Kidney (tissue), 14 donors: Measurements from ENCODE around the gene AKT3. TPM values are rescaled to one million over a fixed set of nuclear protein-coding genes. Genes with fewer than 3 reads are reported as not detected.

Experiments used
- DNase-seq, 5 donors: peaks; one replicate each; pipeline ENCODE4 v3.0.0-alpha.2; 2013 to 2020
- FAIRE-seq: peaks from 2 replicates; lab custom pipeline; 2012; peaks lifted over from hg19 to GRCh38; lab: Jason Lieb, UNC
- H3K27ac ChIP-seq, 2 donors: one replicate each; pipeline ENCODE4 v1.7.0; 2013; ENCODE audit warnings: low read depth in 2 of 2, low read length in 2 of 2, inconsistent platforms in 1 of 2
- H3K27me3 ChIP-seq: one replicate; pipeline ENCODE4 v1.7.1; 2013; ENCODE audit warnings: low read length, inconsistent platforms; ENCODE audit not compliant: control insufficient read depth, insufficient read depth
- H3K36me3 ChIP-seq, 3 donors: one replicate each; pipeline versions ENCODE4 v1.7.0 to v1.7.1; 2013; ENCODE audit warnings: low read length in 3 of 3, control low read depth in 1 of 3, inconsistent platforms in 1 of 3; ENCODE audit not compliant: insufficient read depth in 3 of 3, control insufficient read depth in 2 of 3
- H3K4me1 ChIP-seq, 3 donors: one replicate each; pipeline versions ENCODE4 v1.7.0 to v1.7.1; 2013; ENCODE audit warnings: low read length in 3 of 3, inconsistent platforms in 1 of 3, low read depth in 1 of 3; ENCODE audit not compliant: control insufficient read depth in 2 of 3, insufficient read depth in 2 of 3
- H3K4me3 ChIP-seq, 3 donors: one replicate each; pipeline versions ENCODE4 v1.7.0 to v1.8.1; 2013; ENCODE audit warnings: low read length in 3 of 3, control low read depth in 1 of 3, inconsistent platforms in 1 of 3
- H3K9ac ChIP-seq, 3 donors: one replicate each; pipeline versions ENCODE4 v1.7.0 to v1.7.1; 2013; ENCODE audit warnings: low read length in 3 of 3, control low read depth in 1 of 3, inconsistent platforms in 1 of 3
- H3K9me3 ChIP-seq, 3 donors: one replicate each; pipeline versions ENCODE4 v1.7.0 to v1.7.1; 2013; ENCODE audit warnings: low read length in 3 of 3, control low read depth in 1 of 3, inconsistent platforms in 1 of 3; ENCODE audit not compliant: control insufficient read depth in 2 of 3, insufficient read depth in 1 of 3
- CTCF ChIP-seq: IDR thresholded peaks from 3 replicates; pipeline ENCODE4 v1.5.1; 2012; ENCODE audit warnings: mild to moderate bottlenecking, moderate library complexity, borderline replicate concordance; ENCODE audit not compliant: insufficient read depth; ENCODE audit errors: extremely low read depth
- intact Hi-C: fragments of 100-400 bp; cut with DNase I; formaldehyde crosslinking; loops from one replicate; pipeline ENCODE4 v1.11.1; 2022
- polyA plus RNA-seq: library from polyadenylated mRNA; stranded (reverse); fragments of 350-450 nt; fragmentation: Illumina TruSeq; extraction: RNeasy Lipid Tissue Mini Kit (QIAGEN cat#74804); gene quantifications from one replicate; pipeline ENCODE4 v1.2.3, GENCODE V29; 2014; ENCODE audit warnings: low read depth, low replicate concordance; ENCODE audit not compliant: insufficient read depth
- total RNA-seq: library from RNA; stranded (reverse); fragmentation: NEBNext Ultra II Directional; extraction: Animal tissue kit (Norgen Biotek cat#: 25700); gene quantifications from one replicate; pipeline ENCODE4 v1.2.1, GENCODE V29; 2021
- donor health status: control.
- donor health status: control.
- donor health status: control.
- donor health status: control.
- donor health status: control.
- donor health status: DM: yes; HTN: yes; CAD: no.
- donor health status: Normal renal cell carcinoma (clear cell type).

AKT3 gene
- total and polyA plus RNA-seq, 2 donors from 2014 or later = 9.5 to 81.6 TPM

GRCh38 chr1:243597383-243597782 is 252.7 kb downstream of the AKT3 start:
- H3K9ac ChIP-seq = no peak overlapping the region
- H3K27ac ChIP-seq = no peak overlapping the region
- intact Hi-C loops = no loop called here
- no peaks in the 10 kb centered on the region for H3K36me3 ChIP-seq
- TF ChIP-seq CTCF = no peak
- H3K4me1 ChIP-seq = no peaks in the 10 kb centered on the region
- FAIRE-seq (no peak), DNase-seq (no peak)
- no peaks in the 10 kb centered on the region for H3K27me3 ChIP-seq
- H3K9me3 ChIP-seq = peaks cover 0 to 4% (median 2%) of the 10 kb centered on the region in 3 donors
- H3K4me3 ChIP-seq = no peak overlapping the region

- FAIRE-seq = no peak
- Histone ChIP-seq H3K9me3 (no peaks in the 10 kb centered on the region), H3K27ac (no peak overlapping the region), H3K4me3 (no peak overlapping the region), H3K4me1 (no peaks in the 10 kb centered on the region), H3K9ac (no peak overlapping the region), H3K36me3 (no peaks in the 10 kb centered on the region), H3K27me3 (no peaks in the 10 kb centered on the region)
- TF ChIP-seq CTCF = no peak
- intact Hi-C loops = no loop called here
- DNase-seq = peak in 1 of 5 donors; percentile 3
Measured at GRCh38 chr1:243596431-243597062, 253.5 kb downstream of the AKT3 start.

- peak; percentile 38 for FAIRE-seq
- Histone ChIP-seq H3K9ac (no peak overlapping the region), H3K4me3 (no peak overlapping the region), H3K27ac (no peak overlapping the region), H3K4me1 (no peaks in the 10 kb centered on the region), H3K36me3 (no peaks in the 10 kb centered on the region), H3K9me3 (no peaks in the 10 kb centered on the region), H3K27me3 (no peaks in the 10 kb centered on the region)
- intact Hi-C loops = no loop called here
- no peak for DNase-seq
- no peak for TF ChIP-seq CTCF
Measured at GRCh38 chr1:243595527-243596210, 254.4 kb downstream of the AKT3 start.
